HG02870 (cell line): ENCODE data around the gene EOMES.
A peak's percentile ranks its signal among the peaks of the same experiment; 100 is the strongest.

Experiments
- ATAC-seq: cut with Tn5 transposase; IDR thresholded peaks from one replicate; pipeline ENCODE4 v1.9.1; 2021; ENCODE audit warnings: mild to moderate bottlenecking, moderate library complexity; ENCODE audit not compliant: unreplicated experiment

Gene EOMES

DNA sequence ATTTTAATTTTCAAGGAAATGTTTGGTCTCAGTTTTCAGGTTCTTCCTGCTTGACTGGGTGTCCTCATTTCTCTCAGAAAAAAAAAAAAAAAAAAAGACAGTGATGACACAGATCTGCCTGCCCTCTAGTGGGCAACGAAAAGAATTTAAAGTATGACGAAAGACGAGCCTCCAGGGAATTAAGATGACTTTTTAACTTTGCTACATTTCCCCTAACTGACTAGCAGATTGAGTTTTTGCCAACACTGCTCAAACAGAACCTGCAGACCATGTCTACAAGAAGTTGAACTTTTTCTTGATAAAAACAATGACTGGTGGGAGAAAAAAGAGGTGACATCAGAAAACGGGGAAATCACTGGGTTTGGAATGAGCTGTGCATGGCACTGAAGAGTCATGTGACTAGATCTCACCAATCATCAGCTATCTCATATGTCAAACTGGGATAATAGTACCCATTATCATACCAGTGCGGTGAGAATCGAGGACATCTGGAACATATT, 40.8 kb downstream of the EOMES start:
- peak; percentile 75 for ATAC-seq

DNA sequence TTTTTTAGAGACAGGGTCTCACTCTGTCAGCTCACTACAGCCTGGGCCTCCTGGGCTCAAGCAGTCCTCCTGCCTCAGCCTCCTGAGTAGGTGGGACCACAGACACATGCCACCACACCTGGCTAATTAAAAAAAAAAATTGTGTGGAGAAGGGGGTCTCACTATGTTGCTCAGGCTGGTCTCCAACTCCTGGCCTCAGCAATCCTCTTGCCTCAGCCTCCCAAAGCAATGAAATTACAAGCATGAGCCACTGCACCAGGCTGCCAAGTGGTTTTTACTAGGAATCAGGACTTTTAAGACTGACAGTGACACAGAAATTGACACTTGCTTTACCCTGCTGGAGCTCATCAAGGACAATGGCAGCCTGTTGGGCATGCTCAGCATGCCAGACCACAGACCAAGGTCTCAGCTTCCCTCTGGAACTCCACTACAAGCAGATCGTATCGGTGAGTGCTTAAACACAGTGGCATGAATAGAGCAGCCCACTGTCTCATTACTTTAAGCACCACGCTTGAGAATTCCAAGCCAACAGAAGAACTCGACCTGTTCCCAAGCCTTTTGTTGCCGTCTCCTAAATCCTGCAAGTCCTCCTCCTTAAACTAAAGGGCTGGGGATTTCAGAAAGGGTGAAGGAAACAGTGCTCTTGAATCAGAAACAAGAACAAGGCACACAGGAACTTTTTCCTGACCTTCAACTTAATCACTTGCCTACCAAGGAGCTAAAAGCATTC, 41.4 kb downstream of the EOMES start:
- ATAC-seq: peak; percentile 11

DNA sequence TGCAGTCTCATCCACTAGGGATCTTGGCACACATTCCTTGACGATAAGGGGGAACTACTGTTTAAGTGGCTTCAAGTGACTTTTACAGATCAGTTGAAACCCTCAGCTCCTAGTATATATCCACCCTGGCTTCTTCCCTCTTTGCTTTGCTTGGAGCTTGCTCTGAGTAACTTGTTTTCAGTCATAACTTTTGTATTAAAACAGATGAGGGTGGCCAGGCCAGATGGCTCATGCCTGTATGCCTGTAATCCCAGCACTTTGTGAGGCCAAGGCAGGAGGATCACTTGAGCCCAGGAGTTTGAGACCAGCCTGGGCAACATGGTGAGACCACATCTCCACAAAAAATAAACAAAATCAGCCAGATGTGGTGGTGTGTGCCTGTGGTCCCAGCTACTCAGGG, 42.4 kb downstream of the EOMES start:
- ATAC-seq: no peak

DNA sequence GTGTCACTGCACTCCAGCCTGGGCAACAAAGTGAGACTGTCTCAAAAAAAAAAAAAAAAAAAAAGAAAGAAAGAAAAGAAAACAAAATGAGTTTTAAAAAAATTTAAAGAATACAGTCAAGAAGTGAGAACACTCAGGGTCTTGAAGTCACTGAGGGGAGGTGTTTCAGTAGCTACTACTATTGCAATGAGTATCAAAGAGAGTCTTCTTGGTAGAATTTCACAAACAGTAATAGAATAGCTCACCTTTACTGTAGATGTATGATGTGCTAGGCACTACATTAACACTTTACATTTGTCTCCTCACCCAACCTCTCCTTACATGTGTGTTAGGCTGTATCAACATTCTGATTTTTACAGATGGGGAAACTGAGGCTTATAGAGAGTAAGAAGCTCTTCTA, 43.9 kb downstream of the EOMES start:
- ATAC-seq: no peak

DNA sequence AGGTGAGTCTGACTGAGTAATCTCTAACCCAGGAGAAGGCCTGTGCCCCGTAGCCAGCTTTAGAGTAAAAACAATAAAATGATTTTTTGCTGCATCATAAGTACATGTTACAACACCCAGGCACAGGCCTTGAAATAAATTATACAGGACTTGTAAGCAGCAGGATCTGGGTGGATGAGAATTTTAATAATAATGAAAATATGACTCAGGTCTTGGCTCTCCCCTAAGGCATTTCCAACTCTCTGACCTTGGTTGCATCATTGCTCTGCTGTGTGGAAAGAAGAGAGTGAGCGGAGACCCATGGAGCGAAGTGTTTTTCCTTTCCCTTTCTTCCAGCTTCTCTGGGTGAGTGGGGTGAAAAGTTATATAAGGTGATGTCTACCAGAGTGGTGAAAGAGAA, 44.6 kb downstream of the EOMES start:
- ATAC-seq: no peak

DNA sequence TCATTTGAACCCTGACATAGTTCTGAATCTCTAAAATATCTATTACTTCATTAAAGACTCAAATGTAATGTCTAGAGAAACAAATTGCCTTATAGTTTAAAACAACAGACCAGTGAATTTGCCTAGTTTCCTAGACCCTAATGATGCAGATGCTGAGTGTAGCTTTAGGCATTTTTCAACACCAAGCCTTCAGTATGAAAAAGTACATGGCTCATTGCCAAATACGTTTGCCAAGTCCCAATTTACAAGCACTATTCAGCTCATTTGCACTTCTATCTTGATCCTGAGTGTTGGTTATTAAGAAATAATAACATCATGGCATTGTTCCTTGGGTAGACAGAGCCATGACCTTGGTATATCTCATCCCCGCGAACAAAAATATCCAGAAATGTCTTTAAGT, 46.8 kb downstream of the EOMES start:
- ATAC-seq: no peak

DNA sequence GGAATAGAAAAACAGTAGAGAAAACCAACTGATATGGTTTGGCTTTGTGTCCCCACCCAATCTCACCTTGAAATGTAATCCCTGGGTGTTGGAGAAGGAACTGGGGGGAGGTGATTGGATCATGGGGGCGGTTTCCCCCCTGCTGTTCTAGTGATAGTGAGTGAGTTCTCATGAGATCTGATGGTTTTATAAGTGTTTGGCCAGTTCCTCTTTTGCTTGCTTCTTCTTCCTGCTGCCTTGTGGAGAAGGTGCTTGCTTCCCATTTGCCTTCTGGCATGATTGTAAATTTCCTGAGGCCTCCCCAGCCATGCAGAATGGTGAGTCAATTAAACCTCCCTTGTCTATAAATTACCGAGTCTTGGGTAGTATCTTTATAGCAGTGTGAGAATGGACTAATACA, 48.4 kb downstream of the EOMES start:
- no peak for ATAC-seq

DNA sequence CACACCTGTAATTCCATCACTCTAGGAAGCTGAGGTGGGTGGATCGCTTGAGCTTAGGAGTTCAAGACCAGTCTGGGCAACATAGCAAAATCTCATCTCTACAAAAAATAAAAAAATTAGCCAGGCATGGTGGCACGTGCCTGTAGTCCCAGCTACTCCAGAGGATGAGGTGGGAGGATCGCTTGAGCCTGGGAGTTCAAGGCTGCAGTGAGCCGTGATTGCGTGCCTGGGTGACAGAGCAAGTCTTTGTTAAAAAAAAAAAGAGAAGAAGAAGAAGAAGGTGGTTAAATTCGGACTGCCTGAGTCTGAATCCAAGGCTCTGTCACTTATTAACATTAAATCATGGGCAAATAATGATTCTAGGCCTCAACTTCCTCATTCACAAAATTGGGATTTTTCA, 51.0 kb downstream of the EOMES start:
- ATAC-seq: no peak

DNA sequence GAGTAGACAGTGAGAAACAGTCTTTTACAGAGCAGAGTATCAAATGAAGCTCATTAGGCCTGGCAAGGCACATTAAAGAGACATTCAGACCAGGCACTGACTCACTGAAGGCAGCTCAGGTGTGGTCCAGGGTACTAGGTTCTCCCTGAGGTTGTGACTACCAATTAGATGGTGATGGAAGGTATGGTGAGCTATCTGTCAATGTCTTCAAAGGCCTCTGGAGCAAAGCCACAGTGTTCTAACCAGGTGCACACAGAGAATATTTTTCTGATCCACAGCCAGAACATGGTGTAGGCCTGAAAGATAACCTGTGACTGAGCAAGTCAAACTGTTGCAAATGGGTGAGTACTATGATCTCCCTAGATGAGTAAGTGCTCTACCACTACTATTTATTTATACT, 51.5 kb downstream of the EOMES start:
- no peak for ATAC-seq

DNA sequence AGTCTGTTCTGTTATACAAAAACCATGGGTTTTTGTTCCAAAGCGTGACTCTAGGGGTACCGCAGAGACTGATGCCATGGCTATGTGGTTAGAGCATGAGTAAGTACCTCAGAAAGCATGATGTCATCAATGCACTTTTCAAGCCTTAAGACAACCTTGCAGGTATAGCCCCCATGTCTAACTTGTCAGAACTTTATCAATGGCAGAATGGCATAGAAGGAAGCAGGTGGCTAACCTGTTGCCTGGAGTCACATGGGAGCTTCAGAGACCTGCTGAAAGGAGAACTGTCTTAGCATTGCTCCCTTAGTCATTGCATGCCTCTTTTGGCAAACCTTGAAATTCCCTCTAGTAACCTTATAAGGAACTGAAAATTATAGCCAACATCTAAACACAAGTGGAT, 52.5 kb downstream of the EOMES start:
- ATAC-seq: peak; percentile 77

DNA sequence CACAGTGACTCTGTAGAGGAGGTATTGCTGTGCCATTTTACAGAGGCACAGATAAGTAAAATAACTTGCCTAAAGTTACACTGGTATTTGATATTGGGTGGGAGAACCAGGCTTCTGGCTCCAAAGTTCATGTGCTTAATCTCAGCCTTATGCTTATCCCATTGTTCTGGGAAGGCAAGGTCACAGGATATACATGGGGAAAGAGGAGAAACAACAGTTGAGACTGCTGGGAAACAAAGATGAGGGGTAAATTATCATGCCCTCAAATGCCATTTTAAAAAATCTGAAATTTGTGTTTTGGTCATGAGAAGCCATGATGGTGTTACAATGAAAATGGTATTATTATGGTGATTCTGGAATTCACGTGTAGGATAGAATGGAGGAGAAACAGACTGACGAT, 54.4 kb downstream of the EOMES start:
- no peak for ATAC-seq

DNA sequence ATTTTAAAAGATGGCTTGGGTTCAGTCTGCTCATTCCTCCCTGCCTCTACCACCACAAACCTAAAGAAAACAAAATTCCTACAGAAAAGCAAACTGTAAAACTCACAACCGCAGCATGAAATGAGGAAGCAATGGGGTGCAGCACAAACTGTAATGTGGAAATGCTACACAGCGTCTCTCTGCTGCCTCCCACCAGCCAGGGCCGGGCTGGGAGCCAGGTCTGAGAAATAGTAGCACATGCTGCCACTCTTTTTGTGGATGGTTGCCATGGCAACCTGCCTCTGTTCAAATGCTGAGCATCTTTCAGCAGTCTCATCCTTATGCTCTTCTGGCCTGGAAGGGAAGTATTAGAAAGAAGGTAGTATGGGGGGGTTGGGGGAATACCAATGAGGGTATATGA, 55.4 kb downstream of the EOMES start:
- ATAC-seq: no peak

DNA sequence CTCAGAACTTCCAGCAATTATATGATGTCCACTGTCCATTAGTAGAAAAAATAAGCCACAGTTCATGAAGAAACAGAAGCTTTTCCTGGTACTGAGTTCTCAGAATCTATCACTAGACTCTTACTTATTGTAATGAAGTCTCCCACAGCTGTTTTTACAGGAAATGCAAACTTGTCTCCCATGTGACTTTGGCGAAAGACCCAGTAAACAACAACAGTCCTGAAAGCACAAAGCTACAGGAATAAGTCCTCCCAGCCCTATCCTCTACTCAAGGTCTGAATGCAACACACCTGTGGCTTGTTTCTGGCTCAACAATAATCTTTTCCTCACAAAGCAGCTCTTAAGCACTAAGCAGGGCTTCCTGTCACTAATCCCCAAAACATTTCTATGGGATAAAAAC, 55.9 kb downstream of the EOMES start:
- ATAC-seq: no peak
